Measurements from ENCODE around the gene LILRB4.
"Not testable (repeated sequence)": the region's sequence is repeated elsewhere in the genome, so short reads cannot be mapped to it uniquely, and the experiment has no call there.

The LILRB4 gene

DNA sequence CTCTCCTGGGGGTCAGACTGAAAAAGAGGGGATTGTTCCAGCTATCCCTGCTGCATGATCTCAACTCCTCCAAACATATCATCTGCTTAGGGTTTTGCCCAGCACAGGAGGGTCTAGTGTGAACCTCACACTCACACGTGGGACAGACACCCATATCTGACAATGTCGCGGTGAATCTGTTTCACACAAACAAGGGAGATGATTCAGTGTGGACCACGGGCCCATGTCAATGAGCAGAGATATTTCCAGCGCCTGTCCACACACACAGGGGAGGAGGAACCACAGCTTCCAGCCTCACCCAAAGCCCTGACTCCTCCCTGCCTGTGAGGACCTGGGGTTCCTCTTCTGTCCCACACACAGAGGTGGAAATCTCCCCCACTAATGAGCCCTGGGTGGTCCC is 31.9 kb downstream of the LILRB4 start:
- no peak for DNase-seq (ENCODE audit: low read depth)

DNA sequence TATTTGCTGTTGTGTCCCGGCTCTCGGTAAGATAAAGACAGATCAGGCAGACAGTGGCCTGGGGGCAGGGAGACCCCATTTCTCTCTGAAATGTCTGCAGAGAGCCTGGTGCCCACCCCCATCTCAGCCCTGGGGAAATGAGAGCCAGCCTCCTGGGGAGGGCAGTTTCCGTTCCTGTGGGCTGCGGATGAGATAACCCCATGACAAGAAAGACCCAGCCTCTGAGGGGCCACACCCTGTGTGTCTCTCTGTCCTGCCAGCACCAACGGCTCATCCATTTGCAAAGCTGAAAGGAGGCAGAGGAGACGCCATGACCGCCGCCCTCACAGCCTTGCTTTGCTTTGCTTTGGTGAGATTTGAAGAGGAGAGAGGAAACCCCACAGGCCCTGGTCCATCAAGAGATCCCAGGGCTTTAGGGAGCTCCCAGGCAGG is 33.3 kb downstream of the LILRB4 start:
- DNase-seq (ENCODE audit: low read depth) = no peak

- DNase-seq (ENCODE audit: low read depth) = no peak
These were observed 34.0 kb downstream of the LILRB4 start for GRCh38 chr19:54696766-54697165.

- not testable (repeated sequence) for DNase-seq (ENCODE audit: low read depth)
These were observed 34.9 kb downstream of the LILRB4 start for GRCh38 chr19:54697716-54698115.

- DNase-seq (ENCODE audit: low read depth) = no peak
These were observed 42.1 kb downstream of the LILRB4 start for GRCh38 chr19:54704928-54705327.

DNA sequence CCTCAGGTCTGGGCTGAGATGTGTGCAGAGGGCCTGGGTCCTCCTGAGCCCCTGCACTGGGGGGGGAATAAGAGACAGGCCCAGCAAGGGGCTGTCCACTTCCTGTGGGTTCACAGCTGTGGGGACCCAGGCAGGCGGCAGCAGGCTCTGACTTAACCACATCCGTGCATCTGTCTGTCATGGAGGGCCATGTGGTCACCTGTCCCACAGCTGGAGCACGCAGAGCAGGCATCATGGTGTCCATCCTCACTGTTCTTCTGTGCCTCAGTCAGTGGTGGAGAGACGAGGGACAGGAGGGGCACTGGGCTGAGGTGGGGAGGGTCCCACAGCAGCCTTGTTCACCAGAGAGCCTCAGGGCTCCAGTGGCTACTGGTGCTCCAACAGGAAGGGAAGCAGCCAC is 45.2 kb downstream of the LILRB4 start:
- DNase-seq (ENCODE audit: low read depth) = no peak

DNA sequence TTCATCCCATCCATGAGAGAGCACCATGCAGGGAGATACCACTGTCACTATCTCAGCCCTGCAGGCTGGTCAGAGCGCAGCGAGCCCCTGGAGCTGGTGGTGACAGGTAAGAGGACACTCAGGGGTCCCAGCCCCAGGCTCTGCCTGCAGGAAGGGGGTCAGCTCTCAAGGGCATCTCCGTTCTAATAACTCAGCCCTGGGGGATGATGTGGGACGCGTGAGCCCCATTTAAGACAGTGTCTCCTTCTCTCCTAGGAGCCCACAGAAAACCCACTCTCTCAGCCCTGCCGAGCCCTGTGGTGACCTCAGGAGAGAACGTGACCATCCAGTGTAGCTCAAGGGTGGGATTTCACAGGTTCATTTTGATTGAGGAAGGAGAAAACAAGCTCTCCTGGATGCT is 46.0 kb downstream of the LILRB4 start:
- no peak for DNase-seq (ENCODE audit: low read depth)

- DNase-seq (ENCODE audit: low read depth) = no peak
These were observed 46.6 kb downstream of the LILRB4 start for GRCh38 chr19:54709212-54709948.

- not testable (repeated sequence) for DNase-seq (ENCODE audit: low read depth)
These were observed 47.2 kb downstream of the LILRB4 start for GRCh38 chr19:54709956-54710355.

Measured in GM04503 (cell line).